MV-4-11 (cell line): Measurements from ENCODE around the gene GOSR1.
"Not testable (repeated sequence)": the region's sequence is repeated elsewhere in the genome, so short reads cannot be mapped to it uniquely, and the experiment has no call there.

Experiments used
- DNase-seq: peaks from one replicate; lab custom pipeline; 2025; lab: John Stamatoyannopoulos, UW

Gene GOSR1

DNA sequence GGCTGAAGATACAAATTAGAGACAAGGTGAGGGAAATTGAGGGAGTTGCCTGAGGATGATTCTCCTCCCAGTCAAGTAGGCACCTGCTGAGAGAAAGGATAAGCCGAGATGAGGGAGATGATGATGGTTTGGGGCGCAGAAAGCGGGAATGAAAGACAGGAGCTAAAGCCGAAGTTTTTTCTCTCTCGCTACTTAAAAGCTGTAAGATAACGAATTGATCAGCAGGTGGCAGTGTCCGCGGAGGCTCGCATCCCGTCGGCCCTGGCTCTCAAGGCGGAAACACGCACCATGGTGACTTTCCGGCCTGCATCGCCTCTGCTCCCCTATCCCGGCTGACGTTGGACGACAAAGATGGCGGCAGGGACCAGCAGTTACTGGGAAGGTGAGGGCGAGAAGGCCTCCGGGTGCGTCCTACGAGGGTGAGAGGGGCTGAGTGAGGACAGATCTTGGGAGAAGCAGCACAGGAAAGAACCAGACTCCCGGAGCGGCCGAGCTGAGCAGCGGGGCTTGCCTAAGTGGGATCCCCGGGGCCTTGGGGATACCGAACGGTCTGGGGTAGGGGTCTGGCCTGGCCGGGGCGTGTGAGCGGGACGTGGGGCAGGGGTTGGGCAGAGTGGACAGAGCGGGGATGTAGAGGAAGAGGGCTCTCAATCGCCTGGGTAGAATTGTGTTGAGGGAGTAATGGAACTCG lies at the start of gene GOSR1:
GOSR1 (plus strand) TSS at position 326 of the 691 bp plus-strand sequence; CDS start at position 352, 26 bp downstream.
- peak; percentile 92 for DNase-seq

GRCh38 chr17:30427611-30428010 lies 49.6 kb upstream of the GOSR1 start:
- no peak for DNase-seq

DNA sequence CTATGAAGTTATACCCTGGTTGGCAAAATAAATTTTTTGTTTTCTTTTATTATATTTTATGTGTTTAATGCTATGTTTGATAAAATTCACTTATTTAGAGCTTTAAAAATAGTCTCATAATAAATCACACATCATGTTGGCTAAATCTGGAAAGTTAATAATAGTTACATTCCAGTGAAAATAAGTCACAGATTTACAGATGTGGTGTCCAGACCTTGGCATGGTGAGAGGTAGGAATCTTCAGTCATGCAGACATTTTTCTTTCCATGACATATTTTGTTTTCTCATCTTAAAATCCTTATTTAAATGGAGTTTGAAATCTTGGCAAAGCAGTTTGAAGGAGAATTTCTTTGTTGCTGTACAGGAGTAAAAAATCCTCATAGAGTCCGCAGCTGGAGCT lies 48.1 kb upstream of the GOSR1 start:
- DNase-seq, result no peak

GRCh38 chr17:30433514-30433913 lies 43.7 kb upstream of the GOSR1 start:
- DNase-seq, result peak; percentile 52

GRCh38 chr17:30436729-30437128 lies 40.5 kb upstream of the GOSR1 start:
- no peak for DNase-seq

GRCh38 chr17:30443721-30444120 lies 33.5 kb upstream of the GOSR1 start:
- DNase-seq, result no peak

DNA sequence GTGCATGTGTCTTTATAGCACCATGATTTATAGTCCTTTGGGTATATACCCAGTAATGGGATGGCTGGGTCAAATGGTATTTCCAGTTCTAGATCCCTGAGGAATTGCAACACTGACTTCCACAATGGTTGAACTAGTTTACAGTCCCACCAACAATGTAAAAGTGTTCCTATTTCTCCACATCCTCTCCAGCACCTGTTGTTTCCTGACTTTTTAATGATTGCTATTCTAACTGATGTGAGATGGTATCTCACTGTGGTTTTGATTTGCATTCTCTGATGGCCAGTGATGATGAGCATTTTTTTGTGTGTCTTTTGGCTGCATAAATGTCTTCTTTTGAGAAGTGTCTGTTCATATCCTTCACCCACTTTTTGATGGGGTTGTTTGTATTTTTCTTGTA lies 30.6 kb upstream of the GOSR1 start:
- not testable (repeated sequence) for DNase-seq

- DNase-seq, result no peak
Measured at GRCh38 chr17:30449480-30449879, 27.7 kb upstream of the GOSR1 start.

GRCh38 chr17:30450125-30451027 lies 26.8 kb upstream of the GOSR1 start:
- DNase-seq, result no peak

DNA sequence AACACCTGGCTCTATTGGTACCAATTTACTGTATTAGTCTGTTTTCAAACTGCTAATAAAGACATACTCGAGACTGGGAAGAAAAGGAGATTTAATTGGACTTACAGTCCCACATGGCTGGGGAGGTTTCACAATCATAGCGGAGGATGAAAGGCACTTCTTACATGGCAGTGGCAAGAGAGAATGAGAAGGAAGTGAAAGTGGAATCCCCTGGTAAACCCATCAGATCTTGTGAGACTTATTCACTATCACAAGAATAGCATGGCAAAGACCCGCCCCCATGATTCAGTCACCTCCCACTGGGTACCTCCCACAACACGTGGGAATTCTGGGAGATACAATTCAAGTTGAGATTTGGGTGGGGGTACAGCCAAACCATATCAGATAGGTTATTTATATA lies 22.6 kb upstream of the GOSR1 start:
- DNase-seq, result peak; percentile 88

DNA sequence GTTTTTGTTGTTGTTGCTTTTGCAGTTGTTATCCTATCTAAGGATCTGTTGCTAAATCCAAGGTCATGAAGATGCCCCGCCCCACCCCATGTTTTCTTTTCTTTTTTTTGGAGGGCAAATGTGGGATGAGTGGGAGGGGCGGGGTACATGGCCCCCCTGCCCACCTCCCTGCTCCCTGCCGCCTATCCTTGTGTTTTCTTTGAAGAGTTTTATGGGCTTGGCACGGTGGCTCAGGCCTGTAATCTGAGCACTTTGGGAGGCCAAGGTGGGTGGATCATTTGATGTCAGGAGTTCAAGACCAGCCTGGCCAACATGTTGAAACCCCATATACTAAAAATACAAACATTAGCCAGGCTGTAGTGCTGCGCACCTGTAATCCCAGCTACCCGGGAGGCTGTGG lies 18.8 kb upstream of the GOSR1 start:
- no peak for DNase-seq

DNA sequence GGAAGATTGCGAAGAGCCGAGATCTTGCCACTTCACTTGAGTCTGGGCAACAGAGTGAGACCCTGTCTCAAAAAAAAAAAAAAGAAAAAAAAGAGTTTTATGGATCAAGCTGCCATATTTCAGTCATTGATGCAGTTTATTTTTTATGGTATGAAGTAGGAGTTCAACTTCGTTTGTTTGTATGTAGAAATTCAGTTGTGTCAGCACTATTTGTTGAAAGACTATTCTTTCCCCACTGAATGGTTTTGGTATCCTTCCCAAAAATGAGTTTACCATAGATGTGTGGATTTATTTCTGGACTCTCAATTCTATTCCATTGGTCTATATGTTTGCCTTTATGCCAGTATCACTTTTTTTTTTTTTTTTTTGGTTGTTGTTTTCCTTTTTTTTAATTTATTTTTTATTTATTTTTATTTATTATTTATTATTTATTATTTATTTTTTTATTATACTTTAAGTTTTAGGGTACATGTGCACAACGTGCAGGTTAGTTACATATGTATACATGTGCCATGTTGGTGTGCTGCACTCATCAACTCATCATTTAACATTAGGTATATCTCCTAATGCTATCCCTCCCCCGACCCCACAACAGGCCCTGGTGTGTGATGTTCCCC lies 18.3 kb upstream of the GOSR1 start:
- not testable (repeated sequence) for DNase-seq

GRCh38 chr17:30468465-30468864 lies 8.7 kb upstream of the GOSR1 start:
- DNase-seq, result no peak

- DNase-seq, result no peak
Measured at GRCh38 chr17:30472238-30472890, 4.8 kb upstream of the GOSR1 start.

- no peak for DNase-seq
Measured at GRCh38 chr17:30475206-30475605, 2.0 kb upstream of the GOSR1 start.

- DNase-seq, result no peak
Measured at GRCh38 chr17:30476726-30477082, 504 bp upstream of the GOSR1 start.

DNA sequence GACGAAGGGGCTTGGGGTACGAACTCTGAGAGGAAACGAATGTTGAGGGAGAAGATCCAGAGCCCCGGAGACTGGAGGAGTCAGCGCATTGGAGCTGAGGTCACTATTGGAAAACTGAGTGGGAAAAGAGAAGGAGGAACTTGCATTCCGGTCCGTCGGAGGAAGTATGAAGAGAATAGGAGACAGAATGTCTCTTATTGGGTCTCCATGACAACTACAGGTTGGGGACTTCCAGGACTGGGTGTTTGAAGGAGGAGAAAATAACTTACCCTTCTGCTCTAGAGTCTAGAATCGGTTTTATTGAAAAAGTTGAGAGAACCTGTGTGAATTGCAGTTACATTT lies 537 bp downstream of the GOSR1 start:
- no peak for DNase-seq

DNA sequence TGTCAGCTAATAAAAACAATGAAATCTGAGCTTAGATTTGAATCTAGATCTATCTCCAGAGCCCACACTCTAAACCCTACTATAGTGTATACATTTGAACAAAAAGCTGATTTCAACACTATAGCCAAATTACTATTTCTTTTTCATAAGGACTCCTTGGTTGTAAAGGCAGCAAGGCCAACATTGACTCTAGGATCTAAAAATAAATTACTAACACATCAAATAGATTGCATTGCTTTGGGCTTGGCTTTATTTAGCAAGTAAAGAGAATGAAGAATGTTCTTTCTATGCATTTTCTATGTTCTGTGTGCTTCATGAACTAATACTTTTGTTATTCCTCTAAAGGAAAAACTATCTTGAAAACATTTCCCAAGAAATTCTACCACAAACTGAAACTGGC lies 5.3 kb downstream of the GOSR1 start:
- no peak for DNase-seq

DNA sequence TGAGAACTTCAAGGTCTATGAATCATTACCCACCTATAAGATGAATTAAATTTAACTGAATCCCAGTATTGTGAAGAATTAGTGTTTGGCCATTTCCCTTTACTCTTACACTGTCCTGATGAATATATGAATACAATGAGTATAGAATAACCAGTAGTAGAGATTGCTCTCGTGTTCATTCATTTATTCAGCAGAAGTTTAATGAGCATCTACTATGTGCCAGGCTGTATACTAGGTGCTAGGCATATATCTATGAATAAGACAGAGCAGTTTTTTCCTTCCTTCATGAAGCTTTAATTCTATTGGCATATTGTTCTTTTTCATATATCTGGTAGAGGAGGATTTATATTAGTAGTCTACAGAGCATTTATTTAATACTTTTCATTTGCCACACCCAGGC lies 6.0 kb downstream of the GOSR1 start:
- no peak for DNase-seq

DNA sequence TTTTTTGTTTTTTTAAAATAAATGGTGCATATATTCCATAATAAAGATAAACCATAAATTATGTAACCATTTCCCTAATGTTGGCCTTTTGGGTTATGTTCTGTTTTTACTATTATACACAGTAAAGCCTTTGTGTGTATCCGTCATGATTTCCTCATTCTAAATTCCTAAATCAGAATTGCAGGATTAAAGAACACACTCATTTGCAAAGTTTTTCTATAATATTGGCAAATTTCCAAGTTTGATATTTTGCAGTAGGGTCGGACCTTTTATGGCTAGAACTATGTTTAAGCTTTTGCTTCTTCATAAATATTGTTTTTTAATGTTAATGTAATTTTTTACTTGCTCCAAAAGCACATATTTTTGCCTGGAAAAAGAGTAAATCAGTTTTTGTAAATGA lies 16.6 kb downstream of the GOSR1 start:
- DNase-seq, result no peak

GRCh38 chr17:30495586-30495985 lies 18.4 kb downstream of the GOSR1 start:
- DNase-seq, result no peak

DNA sequence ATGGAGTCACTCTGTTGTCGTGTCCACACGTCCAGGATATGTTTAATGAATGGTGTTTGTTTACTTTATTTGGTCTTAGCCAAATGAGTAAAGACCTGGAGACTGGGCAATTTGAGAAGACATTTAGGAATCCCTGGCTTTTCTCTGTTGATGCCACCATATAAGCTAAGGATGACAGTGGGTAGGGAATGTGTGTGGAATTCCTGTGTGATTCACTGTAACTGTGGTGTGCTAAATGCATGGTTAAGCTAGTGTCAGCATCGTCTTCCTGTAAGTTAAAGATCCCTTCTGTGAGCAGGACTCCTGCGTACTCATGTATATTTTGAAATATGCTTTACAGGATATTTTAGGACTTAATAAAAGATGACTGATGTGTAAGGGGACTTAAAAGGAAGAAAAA lies 26.4 kb downstream of the GOSR1 start:
- DNase-seq, result no peak
